Endothelial cell of hepatic sinusoid (primary cell): Measurements from ENCODE around the gene FAM20B.
"Not testable (repeated sequence)": the region's sequence is repeated elsewhere in the genome, so short reads cannot be mapped to it uniquely, and the experiment has no call there.

Source experiments
- in situ Hi-C: cut with HindIII; loops from 2 replicates; pipeline ENCODE4 v1.10.0; 2017; ENCODE audit warnings: low sequenced_read_pairs

Gene FAM20B

DNA sequence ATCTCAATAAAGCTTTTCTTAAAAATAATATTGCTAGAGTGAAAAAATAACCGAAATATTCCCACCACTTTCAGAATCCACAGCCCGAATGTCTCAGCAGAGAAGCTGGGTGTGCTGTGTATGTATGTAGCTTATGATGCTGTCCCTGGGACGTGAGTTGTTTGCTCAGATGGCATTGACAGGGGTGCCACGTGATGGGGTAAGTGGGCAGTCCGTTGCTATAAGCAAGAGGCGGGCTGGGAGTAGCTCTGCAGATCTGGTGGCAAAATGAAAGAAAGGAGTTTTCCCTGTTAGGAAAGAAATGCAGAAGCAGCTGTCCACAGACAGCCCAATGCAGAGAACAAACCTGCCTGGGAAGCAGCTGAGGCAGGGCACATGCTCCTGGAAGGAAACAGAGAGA lies 3.8 kb upstream of the FAM20B start:
- in situ Hi-C loops: no loop called here

DNA sequence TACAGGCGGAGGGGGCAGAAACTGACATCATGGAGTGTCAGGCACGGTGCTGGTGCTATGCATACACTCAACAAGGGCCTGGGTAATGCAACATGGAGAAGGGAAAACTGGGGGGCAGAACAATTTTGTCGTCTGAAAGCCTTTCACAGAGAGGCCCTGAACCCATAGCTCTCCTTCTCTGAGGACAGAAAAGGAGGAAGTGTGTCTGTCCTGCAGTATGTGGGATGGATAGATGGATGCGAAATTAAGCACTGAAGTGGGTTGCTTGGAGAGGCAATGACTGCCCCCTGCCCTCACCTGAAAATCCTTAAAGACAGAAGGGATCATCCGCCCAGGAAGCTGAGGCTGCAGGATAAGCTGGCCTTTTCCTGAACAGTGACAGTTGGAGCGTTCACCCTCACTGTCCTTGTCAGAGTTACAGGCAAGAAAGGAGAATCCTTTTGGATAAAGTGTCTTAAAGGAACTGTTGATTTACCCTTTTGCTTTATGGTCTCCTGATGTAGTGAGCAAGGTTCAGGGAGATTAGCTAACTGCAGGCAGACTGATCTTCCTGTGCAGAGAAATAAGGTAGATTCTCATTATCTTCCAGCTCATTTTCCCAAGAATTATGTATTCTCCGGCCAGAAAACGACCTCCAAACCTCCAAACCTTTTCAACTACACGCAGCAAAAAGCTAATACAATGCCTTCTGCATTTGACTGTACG lies 1.6 kb upstream of the FAM20B start:
- in situ Hi-C loops: no loop called here

DNA sequence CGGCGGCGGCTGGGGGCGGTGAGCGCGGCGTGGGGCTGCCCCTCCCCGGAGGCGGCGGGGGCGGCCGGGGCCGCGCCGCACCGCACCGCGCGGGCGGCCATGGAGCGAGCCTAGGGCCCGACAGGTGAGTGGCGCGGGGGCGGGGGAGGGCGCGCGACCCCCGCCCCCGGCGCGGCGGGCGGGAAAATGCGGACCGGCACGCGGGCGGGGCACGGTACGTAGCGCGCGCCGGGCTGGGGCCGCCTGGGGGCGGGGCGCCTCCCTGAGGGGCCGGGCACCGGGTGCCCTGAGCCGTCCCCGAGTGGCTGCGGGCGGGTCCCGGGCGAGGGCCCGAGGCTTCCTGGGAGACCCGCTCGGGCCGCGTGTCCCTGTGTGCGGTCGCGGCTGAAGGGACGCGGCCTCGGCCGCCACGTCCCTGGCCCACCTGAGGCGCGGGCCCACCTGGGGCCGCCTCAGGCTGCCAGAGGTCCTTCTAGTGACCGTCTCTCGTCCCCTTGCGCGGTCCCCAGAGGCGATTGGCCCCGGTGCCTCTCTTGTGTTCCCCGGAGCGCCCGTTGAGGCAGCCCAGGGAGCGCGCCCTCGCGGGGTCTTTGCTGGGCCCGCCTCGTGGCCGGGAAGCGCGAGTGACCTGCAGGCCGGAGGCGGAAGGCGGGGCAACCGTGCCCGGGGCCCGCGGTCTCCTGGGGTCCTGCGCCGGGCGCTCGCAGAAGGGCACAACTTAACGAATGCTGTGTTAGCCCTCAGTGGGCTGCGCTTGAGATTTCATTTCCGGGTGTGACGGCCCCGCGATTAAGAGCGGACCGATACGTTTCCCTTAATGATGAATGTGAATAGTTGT lies 500 bp downstream of the FAM20B start:
- in situ Hi-C loops: no loop called here

DNA sequence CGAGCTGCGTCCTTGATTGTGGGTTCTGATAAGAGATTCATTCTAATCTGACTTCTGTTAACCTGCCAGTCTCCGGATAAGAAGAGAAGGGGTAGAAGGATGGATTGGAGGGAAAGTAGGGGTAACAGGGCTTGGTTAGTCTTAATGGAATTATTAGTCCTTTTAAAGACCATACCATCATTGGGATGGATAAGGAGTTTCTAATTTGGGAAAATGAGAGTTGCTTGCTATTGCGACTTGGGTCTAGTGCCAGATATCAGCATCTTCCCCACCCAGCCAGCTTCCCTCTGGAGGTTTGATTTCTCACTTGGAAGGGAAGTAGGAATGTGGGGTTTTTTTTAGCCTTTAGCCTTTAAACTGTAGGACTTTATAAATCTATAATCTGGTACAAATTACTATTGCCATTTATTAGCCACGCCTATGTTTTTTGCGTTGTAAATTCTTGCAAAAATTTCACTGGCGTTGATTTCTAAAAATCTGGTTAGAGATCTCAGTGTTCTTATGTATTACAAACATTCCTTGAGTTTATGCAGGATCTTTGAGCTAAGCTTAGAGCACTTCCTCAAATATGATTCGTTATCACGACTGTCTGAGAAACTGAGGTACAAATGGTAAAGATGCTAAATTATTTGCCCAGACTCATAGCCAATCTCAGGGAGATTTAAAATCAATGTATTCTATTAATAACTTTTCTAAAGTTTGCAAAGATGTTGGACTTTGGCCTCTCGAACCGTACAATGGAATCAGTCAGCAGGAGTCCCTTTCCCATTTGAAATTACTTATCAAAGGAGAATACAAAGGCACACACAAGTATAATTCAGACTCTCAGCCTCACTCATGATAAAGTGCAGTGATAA lies 1.3 kb downstream of the FAM20B start:
- in situ Hi-C loops: no loop called here

DNA sequence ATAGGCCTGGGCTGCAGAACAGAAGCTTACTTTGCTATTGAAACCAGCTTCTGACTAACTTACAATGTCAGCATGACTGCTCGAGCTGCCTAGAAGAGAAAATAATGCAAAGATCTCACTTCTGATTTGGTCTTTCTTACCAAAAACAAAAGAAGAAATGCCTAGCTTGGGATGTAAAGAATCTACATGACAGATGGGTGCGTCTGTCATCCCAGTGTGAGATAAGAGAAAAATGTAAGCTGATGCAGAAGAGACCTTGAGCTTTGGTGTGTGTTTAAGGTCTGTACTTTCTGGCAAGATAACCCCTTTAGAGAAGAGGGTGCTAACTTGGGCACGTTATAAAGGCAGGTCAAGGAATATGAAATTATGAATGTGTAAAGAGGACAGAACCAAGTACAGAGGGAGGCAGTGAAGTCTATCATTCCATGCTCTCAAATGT lies 3.6 kb downstream of the FAM20B start:
- in situ Hi-C loops: no loop called here

DNA sequence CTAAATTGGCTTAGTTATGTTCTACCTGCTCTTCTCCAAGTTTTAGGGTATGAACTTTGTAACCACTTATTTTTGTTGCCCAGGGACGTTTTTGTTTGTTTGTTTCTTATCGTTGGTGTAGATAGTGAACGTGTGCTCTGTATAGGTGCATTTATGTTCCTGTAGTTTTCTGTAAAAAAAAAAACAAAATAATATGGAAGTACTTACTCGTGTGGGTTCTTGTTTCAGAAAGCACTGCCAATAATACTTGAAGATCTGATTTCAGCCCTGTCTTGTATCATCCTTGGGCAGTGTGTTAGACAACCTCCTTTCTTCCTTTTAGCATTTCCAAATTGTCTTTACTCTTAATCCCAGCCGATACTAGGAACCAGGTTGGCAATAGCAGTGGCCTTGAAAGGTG lies 4.4 kb downstream of the FAM20B start:
- in situ Hi-C loops: no loop called here

DNA sequence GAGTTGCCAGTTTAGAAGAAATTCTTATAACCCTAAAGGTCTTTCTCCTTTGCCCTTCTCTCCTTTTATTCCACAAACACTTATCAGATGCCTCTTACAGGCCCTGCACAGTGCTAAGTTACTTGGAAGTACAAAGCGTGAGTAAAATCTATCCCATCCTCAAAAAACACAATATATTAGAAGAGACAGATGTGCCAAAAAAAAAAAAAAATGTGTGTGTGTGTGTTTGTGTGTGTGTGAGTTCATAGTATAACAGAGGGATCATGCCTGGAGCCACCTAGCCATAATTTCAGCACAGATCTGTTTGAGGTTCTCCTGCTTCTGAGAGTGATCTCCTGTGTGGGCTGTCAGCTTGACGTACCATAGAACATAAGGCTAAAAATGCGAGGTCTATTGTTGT lies 5.0 kb downstream of the FAM20B start:
- in situ Hi-C loops: no loop called here

DNA sequence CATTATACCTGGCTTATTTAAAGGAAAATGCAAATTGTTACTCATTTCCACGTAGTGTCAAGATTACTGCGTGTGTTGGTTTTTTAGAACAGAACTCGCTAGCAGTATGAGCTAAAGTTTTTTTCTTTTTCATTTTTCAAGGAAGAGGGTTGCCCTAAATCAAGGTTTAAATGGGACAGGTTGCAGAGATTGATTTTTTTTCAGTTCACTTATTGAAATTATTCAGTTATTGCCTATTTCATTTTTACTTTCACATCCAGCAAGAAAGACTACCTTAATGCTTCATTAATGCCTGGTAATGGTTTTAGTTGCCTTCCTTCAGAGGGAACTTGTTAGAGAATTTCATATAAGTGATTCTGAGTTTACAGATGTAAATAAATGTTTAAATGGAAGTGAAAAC lies 5.6 kb downstream of the FAM20B start:
- in situ Hi-C loops: no loop called here

DNA sequence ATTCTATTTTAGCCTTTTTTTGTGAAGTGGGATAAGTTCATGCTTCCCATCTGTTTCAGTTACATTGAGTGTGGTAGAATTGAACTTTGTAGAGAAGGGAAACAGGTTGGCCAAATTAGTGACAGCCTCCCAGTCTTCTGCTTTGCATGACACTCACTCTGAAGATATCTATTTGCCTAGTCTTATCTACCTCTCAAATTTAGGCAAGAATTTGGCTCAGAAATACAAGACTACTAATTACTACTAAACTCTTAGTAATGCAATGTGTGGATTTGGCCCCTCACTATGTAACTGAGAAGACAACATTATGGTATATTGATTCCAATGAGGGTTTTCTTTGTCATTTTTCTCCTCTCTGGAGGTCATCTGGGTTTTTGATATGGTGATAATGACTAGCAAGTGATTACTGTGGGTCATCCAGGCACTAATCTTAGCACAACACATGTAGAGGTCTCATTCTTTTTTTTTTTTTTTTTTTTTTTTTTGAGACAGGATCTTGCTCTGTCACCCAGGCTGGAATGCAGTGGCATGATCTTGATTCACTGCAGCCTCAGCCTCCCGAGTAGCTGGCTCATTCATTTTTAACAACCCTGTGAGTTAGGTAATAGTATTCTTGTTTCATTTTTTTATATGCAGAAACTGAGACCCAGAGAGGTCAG lies 6.3 kb downstream of the FAM20B start:
- in situ Hi-C loops: no loop called here

DNA sequence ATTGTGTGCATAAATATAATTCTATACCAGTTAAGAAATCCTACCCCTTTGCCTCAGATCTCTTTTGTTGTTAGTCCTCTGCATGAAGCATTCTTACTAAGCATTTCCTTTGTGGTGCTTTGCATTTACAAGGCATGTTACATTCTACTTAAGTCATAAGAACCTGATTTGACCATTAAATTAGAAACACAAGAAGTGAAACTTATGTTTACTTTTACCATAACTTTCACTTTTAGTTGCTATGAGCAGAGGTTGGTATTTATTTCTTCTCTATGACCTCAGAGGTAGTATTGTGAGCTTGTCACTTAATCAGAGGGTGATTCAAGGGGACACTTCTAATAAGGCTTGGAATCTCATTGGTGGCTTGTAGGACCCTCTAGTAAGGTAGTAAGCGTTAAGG lies 9.0 kb downstream of the FAM20B start:
- in situ Hi-C loops: no loop called here

DNA sequence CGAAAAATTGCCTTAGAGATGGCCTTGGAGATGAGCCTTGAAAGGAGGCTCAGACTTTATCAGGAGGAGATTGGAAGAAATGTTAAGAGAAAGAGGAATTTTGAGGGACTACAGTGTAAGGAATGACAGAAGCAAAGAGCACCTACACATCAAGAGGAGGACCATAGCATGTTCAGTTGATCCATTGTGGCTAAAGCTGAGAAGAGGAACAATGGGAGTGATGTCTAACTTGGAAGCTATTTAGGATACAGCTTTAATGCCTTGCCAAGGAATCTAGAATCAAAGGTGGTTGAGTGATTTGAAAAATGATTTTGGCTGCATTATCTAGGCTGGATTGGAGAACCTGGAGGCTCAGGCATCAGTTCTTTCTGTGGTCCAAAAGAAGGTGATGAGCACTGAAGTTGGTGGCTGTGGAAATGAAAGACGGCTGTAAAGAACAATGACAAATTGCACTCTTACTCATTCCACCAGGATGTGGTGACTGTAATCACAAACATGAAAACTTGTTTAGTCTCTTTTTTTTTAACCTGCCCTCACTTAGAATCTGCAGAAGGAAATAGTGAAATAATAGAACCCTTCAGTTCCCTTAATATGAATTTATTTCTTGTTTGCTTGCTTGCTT lies 11.3 kb downstream of the FAM20B start:
- in situ Hi-C loops: no loop called here

DNA sequence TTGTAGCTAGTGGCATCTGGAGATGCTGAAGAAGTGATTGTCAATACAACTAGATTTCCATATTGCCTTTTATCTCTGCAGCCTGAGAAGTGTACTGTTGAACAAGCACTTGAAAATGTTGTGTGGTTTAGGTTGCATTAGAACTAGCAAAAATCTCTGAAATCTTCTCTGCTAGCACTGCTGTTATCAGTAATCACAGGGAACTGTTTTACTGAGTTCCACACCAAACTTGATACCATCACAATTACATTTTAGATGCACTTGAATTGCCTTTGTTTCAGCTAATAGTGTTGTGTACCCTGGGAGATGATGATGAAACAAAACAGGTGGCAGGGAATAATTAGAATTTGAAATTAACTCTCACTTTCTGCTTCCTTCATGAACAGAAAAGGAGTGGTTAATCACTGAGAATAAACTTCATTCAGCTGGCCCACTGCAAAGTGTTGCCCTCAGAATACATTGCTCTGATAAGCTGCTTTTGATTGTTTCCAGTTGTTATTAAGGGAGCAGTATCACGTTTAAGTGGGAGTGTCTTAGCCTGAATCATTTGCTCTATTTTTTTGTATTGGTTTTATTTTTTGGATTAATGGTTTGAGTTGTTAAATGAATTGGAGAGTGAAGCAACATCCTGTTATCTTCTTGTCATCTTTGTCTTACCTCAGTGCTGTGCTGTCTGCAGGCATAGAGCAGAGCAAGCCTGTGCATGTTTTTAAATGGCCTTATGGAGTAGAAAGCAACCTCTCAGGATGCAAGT lies 13.0 kb downstream of the FAM20B start:
- in situ Hi-C loops: no loop called here

DNA sequence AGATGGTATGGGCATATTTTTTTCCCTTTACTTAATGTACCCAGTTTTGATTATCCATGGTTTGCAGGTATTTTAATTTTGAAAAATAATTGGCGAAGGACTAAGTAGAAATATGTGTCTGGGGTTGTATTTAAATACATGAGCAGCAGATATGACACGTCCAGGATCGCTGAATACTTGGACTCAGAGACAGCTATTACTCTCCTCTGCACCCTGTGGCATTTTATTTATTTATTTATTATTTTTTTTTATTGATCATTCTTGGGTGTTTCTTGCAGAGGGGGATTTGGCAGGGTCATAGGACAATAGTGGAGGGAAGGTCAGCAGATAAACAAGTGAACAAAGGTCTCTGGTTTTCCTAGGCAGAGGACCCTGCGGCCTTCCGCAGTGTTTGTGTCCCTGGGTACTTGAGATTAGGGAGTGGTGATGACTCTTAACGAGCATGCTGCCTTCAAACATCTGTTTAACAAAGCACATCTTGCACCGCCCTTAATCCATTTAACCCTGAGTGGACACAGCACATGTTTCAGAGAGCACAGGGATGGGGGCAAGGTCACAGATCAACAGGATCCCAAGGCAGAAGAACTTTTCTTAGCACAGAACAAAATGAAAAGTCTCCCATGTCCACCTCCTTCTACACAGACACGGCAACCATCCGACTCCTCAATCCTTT lies 13.9 kb downstream of the FAM20B start:
- in situ Hi-C loops: not testable (repeated sequence)

DNA sequence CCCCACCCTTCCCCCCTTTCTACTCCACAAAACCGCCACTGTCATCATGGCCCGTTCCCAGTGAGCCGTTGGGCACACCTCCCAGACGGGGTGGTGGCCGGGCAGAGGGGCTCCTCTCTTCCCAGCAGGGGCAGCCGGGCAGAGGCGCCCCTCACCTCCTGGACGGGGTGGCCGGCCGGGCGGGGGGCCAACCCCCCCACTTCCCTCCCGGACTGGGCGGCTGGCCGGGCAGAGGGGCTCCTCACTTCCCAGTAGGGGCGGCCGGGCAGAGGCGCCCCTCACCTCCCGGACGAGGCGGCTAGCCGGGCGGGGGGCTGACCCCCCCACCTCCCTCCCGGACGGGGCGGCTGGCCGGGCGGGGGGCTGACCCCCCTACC lies 14.5 kb downstream of the FAM20B start:
- in situ Hi-C loops: not testable (repeated sequence)

DNA sequence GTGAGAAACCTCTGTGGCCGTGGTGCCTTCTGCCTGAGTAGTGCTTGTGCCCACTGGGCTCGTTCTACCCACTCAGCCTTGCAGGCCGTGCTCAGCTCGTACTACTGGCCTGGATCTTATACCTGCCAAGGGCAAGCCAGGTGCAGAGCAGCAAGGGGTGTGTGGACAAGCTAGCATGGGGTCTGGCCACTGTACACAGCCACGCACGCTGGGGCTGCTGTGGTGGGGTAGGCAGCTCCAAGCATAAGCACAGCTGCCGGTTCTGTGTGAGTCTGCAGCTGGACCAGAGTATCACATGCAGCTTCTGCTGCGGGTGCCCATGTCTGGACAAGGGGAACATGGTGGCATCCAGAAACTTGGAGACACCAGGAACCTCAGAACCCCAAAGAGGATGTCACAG lies 16.4 kb downstream of the FAM20B start:
- in situ Hi-C loops: no loop called here

DNA sequence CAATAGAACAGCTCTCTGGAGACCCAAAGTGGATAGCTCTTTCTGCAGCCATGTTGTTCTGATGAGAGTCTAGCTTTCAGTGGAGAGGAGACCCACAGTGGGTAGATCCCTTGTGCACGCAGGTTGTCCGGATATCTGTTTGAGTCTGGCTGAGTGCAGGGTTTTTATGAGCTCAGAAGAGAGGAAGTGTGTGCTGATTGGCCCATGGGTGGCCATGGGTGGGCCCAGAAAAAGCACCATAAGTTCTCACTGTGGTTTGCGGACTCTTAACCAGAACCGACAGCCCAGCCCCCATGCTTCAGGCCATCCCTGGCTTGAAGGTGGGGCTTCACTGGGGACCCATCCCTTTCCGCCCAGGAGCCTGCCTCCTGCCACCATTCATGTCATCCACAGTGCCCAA lies 17.0 kb downstream of the FAM20B start:
- in situ Hi-C loops: no loop called here

DNA sequence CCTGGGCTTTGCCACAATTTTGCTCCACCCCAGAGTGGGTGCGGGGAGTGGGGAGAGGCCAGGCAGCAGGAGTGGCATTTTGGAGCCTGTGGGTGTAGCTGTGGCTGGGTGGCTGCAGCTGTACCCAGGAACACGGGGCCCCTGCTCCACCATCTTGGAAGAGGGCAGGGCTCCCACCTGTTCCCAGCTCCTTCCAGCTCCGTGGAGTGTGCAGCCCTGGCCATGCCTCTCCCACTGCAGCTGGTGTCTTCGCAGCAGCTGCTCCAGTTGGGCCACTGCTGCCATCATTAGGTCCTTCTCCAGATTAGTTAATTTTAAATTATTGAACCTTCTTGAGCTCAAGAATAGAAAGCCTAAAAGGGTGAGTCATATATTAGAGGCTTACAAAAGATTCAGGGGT lies 17.6 kb downstream of the FAM20B start:
- in situ Hi-C loops: no loop called here

DNA sequence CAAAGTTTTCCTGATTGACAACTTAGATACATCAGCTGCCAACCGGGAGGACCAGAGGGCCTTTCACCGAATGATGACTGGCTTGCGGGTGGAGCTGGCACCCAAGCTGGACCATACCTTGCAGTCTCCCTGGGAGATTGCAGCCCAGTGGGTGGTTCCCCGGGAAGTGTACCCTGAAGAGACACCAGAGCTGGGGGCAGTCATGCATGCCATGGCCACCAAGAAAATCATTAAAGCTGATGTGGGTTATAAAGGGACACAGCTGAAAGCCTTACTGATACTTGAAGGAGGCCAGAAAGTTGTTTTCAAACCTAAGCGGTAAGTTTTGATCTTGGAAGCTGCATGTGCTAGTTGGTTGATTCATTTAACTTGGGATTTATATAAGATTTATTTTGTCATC lies 18.2 kb downstream of the FAM20B start:
- in situ Hi-C loops: no loop called here
